ENCODE measurements around the gene ODAPH. TPM values are rescaled to one million over a fixed set of nuclear protein-coding genes. Genes with fewer than 3 reads are reported as not detected.

ODAPH gene
- total and polyA plus RNA-seq, 2 of the 4 experiments (the other 2 are of a cell fraction) = not detected

- in situ Hi-C loops (cut with MboI; ENCODE audit: low sequenced_read_pairs) = no loop called here
- ChIA-PET POLR2A (ENCODE audit: unreplicated experiment) (no interaction called here), CTCF (no interaction called here)
- H4K20me1 ChIP-seq (ENCODE audit: insufficient read depth, low read length) = no peaks in the 10 kb centered on the region
- no peak overlapping the region for H2AK5ac ChIP-seq (ENCODE audit: low read depth, low read length)
- no peak overlapping the region for H2BK15ac ChIP-seq (ENCODE audit: low read depth, low read length)
- H3K27ac ChIP-seq (ENCODE audit: insufficient read depth, low read length) = no peak overlapping the region
- no peak overlapping the region for H3K9ac ChIP-seq (ENCODE audit: low read depth, low read length)
- no peak overlapping the region for H3K23ac ChIP-seq (ENCODE audit: low read depth, low read length)
- H3K18ac ChIP-seq (ENCODE audit: low read depth, low read length) = no peak overlapping the region
- no peak overlapping the region for H2AK9ac ChIP-seq (replicated peaks; ENCODE audit: low read depth, low read length, poor library complexity)
- intact Hi-C loops (cut with micrococcal nuclease) = no loop called here
- H3K9me1 ChIP-seq (ENCODE audit: insufficient read depth, low read length) = no peaks in the 10 kb centered on the region
- no peak overlapping the region for H3K4me2 ChIP-seq (ENCODE audit: low read depth, low read length)
- BruUV-seq (replicated peaks) = no TSS peak
- no peak overlapping the region for H3K4me3 ChIP-seq (ENCODE audit: insufficient read depth, low read depth, low read length)
- H4K91ac ChIP-seq (ENCODE audit: insufficient read depth, low read depth, low read length) = no peak overlapping the region
- H3K4ac ChIP-seq (ENCODE audit: low read depth, low read length) = no peak overlapping the region
- H2BK20ac ChIP-seq (ENCODE audit: low read depth, low read length) = no peak overlapping the region
- dilution Hi-C loops (cut with HindIII; ENCODE audit: low sequenced_read_pairs, unreplicated experiment) = no loop called here
- H3K4me1 ChIP-seq (ENCODE audit: control insufficient read depth, insufficient read depth, low read length) = no peaks in the 10 kb centered on the region
- H4K8ac ChIP-seq (ENCODE audit: low read depth in 2 of 2, low read length in 2 of 2) = no peak overlapping the region
- no peaks in the 10 kb centered on the region for H3K36me3 ChIP-seq (ENCODE audit: control insufficient read depth, insufficient read depth, low read length)
- TF ChIP-seq MAZ (IDR thresholded peaks at IDR 0.05; ENCODE audit: borderline replicate concordance, low read depth, low read length) = no peak
- TF ChIP-seq CTCF (conservative IDR thresholded peaks at IDR 0.05; ENCODE audit: low read depth, low read length) = no peak
- peaks cover 12% of the 10 kb centered on the region for H3K27me3 ChIP-seq (ENCODE audit: control insufficient read depth, insufficient read depth, low read length)
- peak; percentile 7 for DNase-seq
- WGBS, 2 experiments (ENCODE audit: extremely low coverage in 2 of 2, insufficient read length in 1 of 2) = 40% methylated on average over 2 of the region's 8 CpGs; no CpG with 5 or more reads in 1 of the 2 experiments
- H3K79me1 ChIP-seq (ENCODE audit: low read depth in 1 of 2, low read length in 2 of 2) = no peaks in the 10 kb centered on the region
- H3K56ac ChIP-seq (ENCODE audit: extremely low read depth, insufficient read depth, low read length) = no peak overlapping the region
- H2BK120ac ChIP-seq (ENCODE audit: low read depth, low read length) = no peak overlapping the region
- peak overlapping the region; percentile 49 for H2AFZ ChIP-seq (replicated peaks; ENCODE audit: low read length, poor library complexity)
- no peak overlapping the region for H2BK5ac ChIP-seq (ENCODE audit: low read depth, low read length, poor library complexity, severe bottlenecking)
- no peak; the same call in 1 of the 2 replicates for ATAC-seq (ENCODE audit: low read depth)
- H4K5ac ChIP-seq (ENCODE audit: low read depth, low read length) = no peak overlapping the region
- no peaks in the 10 kb centered on the region for H3K9me3 ChIP-seq (ENCODE audit: control insufficient read depth, insufficient read depth, low read length)
- H3K14ac ChIP-seq (replicated peaks; ENCODE audit: low read depth, low read length) = no peak overlapping the region
Observed at GRCh38 chr4:75561789-75562188, 5.9 kb downstream of the ODAPH start.
